Measurements from ENCODE around the gene VOPP1. TPM values are rescaled to one million over a fixed set of nuclear protein-coding genes. Genes with fewer than 3 reads are reported as not detected.

VOPP1 gene
- total and polyA plus RNA-seq, 10 of the 15 experiments (the other 5 are each of a cell fraction or from before 2014, with no cell fraction given): 32.8 to 206 (median 129) TPM

DNA sequence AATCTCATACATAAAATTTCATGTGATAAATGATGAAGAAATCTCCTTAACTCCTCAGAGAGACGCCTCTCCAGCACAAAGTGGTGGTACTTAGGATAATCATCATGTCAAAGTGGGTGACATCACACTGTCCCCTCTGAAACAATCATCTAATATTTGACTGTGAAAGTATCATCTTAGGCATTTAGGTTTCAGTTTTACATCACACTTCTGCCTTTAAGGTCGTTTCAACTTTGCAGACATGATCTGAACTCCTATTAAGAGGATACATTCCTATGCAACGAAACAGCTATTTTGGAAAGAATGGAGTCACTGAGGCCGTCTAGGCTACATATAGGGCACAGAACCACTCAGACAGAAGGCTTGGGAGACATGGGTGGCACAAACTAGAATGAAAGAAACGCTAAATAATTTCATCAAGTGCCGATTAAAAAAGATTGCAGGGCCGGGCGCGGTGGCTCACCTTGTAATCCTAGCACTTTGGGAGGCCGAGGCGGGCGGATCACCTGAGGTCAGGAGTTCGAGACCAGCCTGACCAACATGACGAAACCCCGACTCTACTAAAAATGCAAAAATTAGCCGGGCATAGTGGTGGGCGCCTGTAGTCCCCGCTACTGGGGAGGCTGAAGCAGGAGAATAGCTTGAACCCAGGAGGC lies 2.0 kb downstream of the VOPP1 start (continued):
- TF ChIP-seq, protein P1, sequence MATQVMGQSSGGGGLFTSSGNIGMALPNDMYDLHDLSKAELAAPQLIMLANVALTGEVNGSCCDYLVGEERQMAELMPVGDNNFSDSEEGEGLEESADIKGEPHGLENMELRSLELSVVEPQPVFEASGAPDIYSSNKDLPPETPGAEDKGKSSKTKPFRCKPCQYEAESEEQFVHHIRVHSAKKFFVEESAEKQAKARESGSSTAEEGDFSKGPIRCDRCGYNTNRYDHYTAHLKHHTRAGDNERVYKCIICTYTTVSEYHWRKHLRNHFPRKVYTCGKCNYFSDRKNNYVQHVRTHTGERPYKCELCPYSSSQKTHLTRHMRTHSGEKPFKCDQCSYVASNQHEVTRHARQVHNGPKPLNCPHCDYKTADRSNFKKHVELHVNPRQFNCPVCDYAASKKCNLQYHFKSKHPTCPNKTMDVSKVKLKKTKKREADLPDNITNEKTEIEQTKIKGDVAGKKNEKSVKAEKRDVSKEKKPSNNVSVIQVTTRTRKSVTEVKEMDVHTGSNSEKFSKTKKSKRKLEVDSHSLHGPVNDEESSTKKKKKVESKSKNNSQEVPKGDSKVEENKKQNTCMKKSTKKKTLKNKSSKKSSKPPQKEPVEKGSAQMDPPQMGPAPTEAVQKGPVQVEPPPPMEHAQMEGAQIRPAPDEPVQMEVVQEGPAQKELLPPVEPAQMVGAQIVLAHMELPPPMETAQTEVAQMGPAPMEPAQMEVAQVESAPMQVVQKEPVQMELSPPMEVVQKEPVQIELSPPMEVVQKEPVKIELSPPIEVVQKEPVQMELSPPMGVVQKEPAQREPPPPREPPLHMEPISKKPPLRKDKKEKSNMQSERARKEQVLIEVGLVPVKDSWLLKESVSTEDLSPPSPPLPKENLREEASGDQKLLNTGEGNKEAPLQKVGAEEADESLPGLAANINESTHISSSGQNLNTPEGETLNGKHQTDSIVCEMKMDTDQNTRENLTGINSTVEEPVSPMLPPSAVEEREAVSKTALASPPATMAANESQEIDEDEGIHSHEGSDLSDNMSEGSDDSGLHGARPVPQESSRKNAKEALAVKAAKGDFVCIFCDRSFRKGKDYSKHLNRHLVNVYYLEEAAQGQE (IDR thresholded peaks at IDR 0.05; ENCODE audit: low read depth, low read length): no peak
- TF ChIP-seq LARP7 (IDR thresholded peaks at IDR 0.05) (no peak), JUNB (IDR thresholded peaks at IDR 0.05) (peak; percentile 69), ATF7 (IDR thresholded peaks at IDR 0.05; ENCODE audit: low read depth) (peak; percentile 93), MYC (IDR thresholded peaks at IDR 0.05; ENCODE audit: insufficient read depth, insufficient read length, insufficient replicate concordance, low read length, severe bottlenecking) (no peak), SMAD1 (IDR thresholded peaks at IDR 0.05; ENCODE audit: low read depth, partially characterized antibody) (no peak), WRNIP1 (IDR thresholded peaks at IDR 0.05; ENCODE audit: borderline replicate concordance, low read depth, low read length) (no peak), DPF2 (IDR thresholded peaks at IDR 0.05) (no peak; the same call in 1 of the 2 replicates), ZNF274 (IDR thresholded peaks at IDR 0.05; ENCODE audit: insufficient read depth, insufficient read length) (no peak), ELK1 (IDR thresholded peaks at IDR 0.05; ENCODE audit: low read depth, low read length) (no peak), CREB1 (IDR thresholded peaks at IDR 0.05; ENCODE audit: low read depth) (peak; percentile 93), BRCA1 (IDR thresholded peaks at IDR 0.05; ENCODE audit: low read depth, low read length) (no peak), IKZF1 (conservative IDR thresholded peaks at IDR 0.05) (peak; percentile 38; the same call in 1 of the 2 replicates), ETV6 (conservative IDR thresholded peaks at IDR 0.05 in 1 of 2, IDR thresholded peaks at IDR 0.05 in 1 of 2; ENCODE audit: borderline replicate concordance in 1 of 2, low read depth in 1 of 2) (no peak), ZNF622 (IDR thresholded peaks at IDR 0.05) (no peak), ATF2 (IDR thresholded peaks at IDR 0.05; ENCODE audit: low read length) (peak; percentile 79), CHD2 (IDR thresholded peaks at IDR 0.05; ENCODE audit: borderline replicate concordance, low read depth, low read length) (no peak), SUZ12 (IDR thresholded peaks at IDR 0.05; ENCODE audit: unreplicated experiment) (no peak), KDM1A (IDR thresholded peaks at IDR 0.05; ENCODE audit: borderline replicate concordance) (no peak), MTA2 (IDR thresholded peaks at IDR 0.05; ENCODE audit: low read depth) (peak; percentile 21; the same call in 1 of the 2 replicates)
- TF ChIP-seq, protein P2, sequence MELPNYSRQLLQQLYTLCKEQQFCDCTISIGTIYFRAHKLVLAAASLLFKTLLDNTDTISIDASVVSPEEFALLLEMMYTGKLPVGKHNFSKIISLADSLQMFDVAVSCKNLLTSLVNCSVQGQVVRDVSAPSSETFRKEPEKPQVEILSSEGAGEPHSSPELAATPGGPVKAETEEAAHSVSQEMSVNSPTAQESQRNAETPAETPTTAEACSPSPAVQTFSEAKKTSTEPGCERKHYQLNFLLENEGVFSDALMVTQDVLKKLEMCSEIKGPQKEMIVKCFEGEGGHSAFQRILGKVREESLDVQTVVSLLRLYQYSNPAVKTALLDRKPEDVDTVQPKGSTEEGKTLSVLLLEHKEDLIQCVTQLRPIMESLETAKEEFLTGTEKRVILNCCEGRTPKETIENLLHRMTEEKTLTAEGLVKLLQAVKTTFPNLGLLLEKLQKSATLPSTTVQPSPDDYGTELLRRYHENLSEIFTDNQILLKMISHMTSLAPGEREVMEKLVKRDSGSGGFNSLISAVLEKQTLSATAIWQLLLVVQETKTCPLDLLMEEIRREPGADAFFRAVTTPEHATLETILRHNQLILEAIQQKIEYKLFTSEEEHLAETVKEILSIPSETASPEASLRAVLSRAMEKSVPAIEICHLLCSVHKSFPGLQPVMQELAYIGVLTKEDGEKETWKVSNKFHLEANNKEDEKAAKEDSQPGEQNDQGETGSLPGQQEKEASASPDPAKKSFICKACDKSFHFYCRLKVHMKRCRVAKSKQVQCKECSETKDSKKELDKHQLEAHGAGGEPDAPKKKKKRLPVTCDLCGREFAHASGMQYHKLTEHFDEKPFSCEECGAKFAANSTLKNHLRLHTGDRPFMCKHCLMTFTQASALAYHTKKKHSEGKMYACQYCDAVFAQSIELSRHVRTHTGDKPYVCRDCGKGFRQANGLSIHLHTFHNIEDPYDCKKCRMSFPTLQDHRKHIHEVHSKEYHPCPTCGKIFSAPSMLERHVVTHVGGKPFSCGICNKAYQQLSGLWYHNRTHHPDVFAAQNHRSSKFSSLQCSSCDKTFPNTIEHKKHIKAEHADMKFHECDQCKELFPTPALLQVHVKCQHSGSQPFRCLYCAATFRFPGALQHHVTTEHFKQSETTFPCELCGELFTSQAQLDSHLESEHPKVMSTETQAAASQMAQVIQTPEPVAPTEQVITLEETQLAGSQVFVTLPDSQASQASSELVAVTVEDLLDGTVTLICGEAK (IDR thresholded peaks at IDR 0.05; ENCODE audit: borderline replicate concordance): no peak
